Measurements from ENCODE around the gene BBS9. TPM values are rescaled to one million over a fixed set of nuclear protein-coding genes. Genes with fewer than 3 reads are reported as not detected.

The BBS9 gene
- total and polyA plus RNA-seq, 2 experiments from 2014 or later = 27.2 to 66.1 TPM

DNA sequence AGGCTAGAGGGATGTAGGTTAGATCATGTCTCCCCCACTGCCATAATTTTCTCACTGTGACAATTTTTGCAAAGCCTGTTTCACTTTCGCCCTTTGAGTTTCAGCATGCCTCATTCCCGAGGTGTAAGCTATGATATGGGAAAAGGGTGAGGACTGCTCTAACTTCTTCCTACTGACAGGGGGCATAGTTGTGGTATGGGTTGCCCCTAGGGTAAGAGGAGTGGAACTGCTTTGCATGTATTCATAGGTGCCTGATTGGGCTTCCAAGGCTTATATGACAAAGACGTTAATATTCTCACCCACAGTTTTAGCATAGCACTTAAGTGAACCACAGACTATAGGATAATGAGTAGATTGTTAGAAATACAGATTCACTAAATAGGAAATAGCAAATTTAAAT lies 148.7 kb downstream of the BBS9 start:
- Histone ChIP-seq H3F3A (replicated peaks; ENCODE audit: low read depth) (no peaks in the 10 kb centered on the region), H3K27ac (ENCODE audit: low read depth) (no peak overlapping the region), H3K36me3 (ENCODE audit: insufficient read depth) (peaks cover 9% of the 10 kb centered on the region; the same call in 1 of the 2 replicates), H2AFZ (no peak overlapping the region), H3K4me2 (no peak overlapping the region), H3K4me3 (no peak overlapping the region), H3K4me1 (ENCODE audit: insufficient read depth) (no peaks in the 10 kb centered on the region), H3K9me2 (ENCODE audit: insufficient read depth) (peaks cover 4% of the 10 kb centered on the region; the same call in 1 of the 2 replicates), H3K79me2 (replicated peaks; ENCODE audit: insufficient read depth) (no peaks in the 10 kb centered on the region), H4K20me1 (replicated peaks; ENCODE audit: insufficient read depth) (no peaks in the 10 kb centered on the region), H3K27me3 (ENCODE audit: insufficient read depth) (no peaks in the 10 kb centered on the region)
- peaks cover 32% of the 10 kb centered on the region for H3K9me3 Mint-ChIP-seq
- H3K27me3 Mint-ChIP-seq (ENCODE audit: insufficient read depth, low read depth, poor library complexity) = no peaks in the 10 kb centered on the region
- peak; percentile 11 for DNase-seq (ENCODE audit: low spot score)
- no peak overlapping the region for H3K4me3 Mint-ChIP-seq
- no peak for ATAC-seq
- no peak overlapping the region for H3K27ac Mint-ChIP-seq
- TF ChIP-seq, protein P1, sequence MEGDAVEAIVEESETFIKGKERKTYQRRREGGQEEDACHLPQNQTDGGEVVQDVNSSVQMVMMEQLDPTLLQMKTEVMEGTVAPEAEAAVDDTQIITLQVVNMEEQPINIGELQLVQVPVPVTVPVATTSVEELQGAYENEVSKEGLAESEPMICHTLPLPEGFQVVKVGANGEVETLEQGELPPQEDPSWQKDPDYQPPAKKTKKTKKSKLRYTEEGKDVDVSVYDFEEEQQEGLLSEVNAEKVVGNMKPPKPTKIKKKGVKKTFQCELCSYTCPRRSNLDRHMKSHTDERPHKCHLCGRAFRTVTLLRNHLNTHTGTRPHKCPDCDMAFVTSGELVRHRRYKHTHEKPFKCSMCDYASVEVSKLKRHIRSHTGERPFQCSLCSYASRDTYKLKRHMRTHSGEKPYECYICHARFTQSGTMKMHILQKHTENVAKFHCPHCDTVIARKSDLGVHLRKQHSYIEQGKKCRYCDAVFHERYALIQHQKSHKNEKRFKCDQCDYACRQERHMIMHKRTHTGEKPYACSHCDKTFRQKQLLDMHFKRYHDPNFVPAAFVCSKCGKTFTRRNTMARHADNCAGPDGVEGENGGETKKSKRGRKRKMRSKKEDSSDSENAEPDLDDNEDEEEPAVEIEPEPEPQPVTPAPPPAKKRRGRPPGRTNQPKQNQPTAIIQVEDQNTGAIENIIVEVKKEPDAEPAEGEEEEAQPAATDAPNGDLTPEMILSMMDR (conservative IDR thresholded peaks at IDR 0.05; ENCODE audit: low read depth in 2 of 2) = 0 out of 4 replicates have a peak, but pooled peaks of 1 of the 2 experiments have one; percentile 12
- TF ChIP-seq EZH2 (IDR thresholded peaks at IDR 0.05; ENCODE audit: low read depth, unreplicated experiment) = no peak
- no peak for TF ChIP-seq ZNF114 (CRISPR knock-in tag; IDR thresholded peaks at IDR 0.05)
- peaks cover 38% of the 10 kb centered on the region for H3K36me3 Mint-ChIP-seq (ENCODE audit: low read depth)
- H3K4me1 Mint-ChIP-seq = no peaks in the 10 kb centered on the region

DNA sequence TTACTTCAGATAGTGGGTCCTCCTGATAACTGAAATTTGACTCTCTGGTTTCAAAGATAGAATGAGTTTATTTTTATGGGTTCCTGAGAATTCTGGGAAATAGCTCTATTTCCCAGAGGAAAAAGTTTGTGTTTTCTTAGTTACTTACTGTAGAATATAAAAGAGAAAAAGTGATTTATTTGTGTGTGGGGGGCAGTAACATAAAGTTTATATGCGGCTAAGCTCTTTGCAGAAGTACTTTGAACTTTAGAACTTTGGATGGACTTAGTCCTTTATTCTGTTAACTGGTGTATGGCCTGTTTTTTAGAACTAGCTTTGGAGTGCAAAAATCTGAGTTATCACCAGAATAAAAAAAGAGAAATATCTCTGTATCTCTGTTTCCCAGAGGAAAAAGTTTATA lies 157.1 kb downstream of the BBS9 start:
- Mint-ChIP-seq H3K36me3 (ENCODE audit: low read depth) (peaks cover 10% of the 10 kb centered on the region), H3K4me1 (peaks cover 3% of the 10 kb centered on the region; the same call in 2 of the 3 replicates)
- TF ChIP-seq JUNB (IDR thresholded peaks at IDR 0.05; ENCODE audit: unreplicated experiment) (no peak), CREB1 (CRISPR knock-in tag; IDR thresholded peaks at IDR 0.05; ENCODE audit: low read depth) (no peak), ZNF331 (CRISPR knock-in tag; IDR thresholded peaks at IDR 0.05; ENCODE audit: low read depth) (no peak), EZH2 (IDR thresholded peaks at IDR 0.05; ENCODE audit: low read depth, unreplicated experiment) (no peak), STAT1 (IDR thresholded peaks at IDR 0.05; ENCODE audit: unreplicated experiment) (no peak), NANOG (IDR thresholded peaks at IDR 0.05; ENCODE audit: borderline replicate concordance) (no peak), EZH2phosphoT487 (IDR thresholded peaks at IDR 0.05; ENCODE audit: unreplicated experiment) (no peak), POLR2AphosphoS5 (IDR thresholded peaks at IDR 0.05; ENCODE audit: low read depth) (no peak), ZNF114 (CRISPR knock-in tag; IDR thresholded peaks at IDR 0.05) (no peak)
- TF ChIP-seq, protein P2, sequence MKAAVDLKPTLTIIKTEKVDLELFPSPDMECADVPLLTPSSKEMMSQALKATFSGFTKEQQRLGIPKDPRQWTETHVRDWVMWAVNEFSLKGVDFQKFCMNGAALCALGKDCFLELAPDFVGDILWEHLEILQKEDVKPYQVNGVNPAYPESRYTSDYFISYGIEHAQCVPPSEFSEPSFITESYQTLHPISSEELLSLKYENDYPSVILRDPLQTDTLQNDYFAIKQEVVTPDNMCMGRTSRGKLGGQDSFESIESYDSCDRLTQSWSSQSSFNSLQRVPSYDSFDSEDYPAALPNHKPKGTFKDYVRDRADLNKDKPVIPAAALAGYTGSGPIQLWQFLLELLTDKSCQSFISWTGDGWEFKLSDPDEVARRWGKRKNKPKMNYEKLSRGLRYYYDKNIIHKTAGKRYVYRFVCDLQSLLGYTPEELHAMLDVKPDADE (IDR thresholded peaks at IDR 0.05) = no peak
- TF ChIP-seq, protein P3, sequence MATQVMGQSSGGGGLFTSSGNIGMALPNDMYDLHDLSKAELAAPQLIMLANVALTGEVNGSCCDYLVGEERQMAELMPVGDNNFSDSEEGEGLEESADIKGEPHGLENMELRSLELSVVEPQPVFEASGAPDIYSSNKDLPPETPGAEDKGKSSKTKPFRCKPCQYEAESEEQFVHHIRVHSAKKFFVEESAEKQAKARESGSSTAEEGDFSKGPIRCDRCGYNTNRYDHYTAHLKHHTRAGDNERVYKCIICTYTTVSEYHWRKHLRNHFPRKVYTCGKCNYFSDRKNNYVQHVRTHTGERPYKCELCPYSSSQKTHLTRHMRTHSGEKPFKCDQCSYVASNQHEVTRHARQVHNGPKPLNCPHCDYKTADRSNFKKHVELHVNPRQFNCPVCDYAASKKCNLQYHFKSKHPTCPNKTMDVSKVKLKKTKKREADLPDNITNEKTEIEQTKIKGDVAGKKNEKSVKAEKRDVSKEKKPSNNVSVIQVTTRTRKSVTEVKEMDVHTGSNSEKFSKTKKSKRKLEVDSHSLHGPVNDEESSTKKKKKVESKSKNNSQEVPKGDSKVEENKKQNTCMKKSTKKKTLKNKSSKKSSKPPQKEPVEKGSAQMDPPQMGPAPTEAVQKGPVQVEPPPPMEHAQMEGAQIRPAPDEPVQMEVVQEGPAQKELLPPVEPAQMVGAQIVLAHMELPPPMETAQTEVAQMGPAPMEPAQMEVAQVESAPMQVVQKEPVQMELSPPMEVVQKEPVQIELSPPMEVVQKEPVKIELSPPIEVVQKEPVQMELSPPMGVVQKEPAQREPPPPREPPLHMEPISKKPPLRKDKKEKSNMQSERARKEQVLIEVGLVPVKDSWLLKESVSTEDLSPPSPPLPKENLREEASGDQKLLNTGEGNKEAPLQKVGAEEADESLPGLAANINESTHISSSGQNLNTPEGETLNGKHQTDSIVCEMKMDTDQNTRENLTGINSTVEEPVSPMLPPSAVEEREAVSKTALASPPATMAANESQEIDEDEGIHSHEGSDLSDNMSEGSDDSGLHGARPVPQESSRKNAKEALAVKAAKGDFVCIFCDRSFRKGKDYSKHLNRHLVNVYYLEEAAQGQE (IDR thresholded peaks at IDR 0.05; ENCODE audit: unreplicated experiment) = no peak
- TF ChIP-seq, protein P1 (conservative IDR thresholded peaks at IDR 0.05; ENCODE audit: low read depth in 2 of 2) = no peak

More for the DNA sequence above, 157.1 kb downstream of the BBS9 start:
- Histone ChIP-seq H3K36me3 (ENCODE audit: insufficient read depth) (no peaks in the 10 kb centered on the region; the same call in 1 of the 2 replicates), H3K4me3 (no peak overlapping the region), H3K79me2 (replicated peaks; ENCODE audit: insufficient read depth) (no peaks in the 10 kb centered on the region), H3K4me2 (no peak overlapping the region), H3K27ac (ENCODE audit: low read depth) (no peak overlapping the region), H4K20me1 (replicated peaks; ENCODE audit: insufficient read depth) (no peaks in the 10 kb centered on the region), H2AFZ (no peak overlapping the region), H3K27me3 (ENCODE audit: insufficient read depth) (no peaks in the 10 kb centered on the region), H3K4me1 (ENCODE audit: insufficient read depth) (peaks cover 2% of the 10 kb centered on the region; the same call in 1 of the 2 replicates), H3K9me2 (ENCODE audit: insufficient read depth) (peaks cover 5% of the 10 kb centered on the region; the same call in 1 of the 2 replicates), H3F3A (replicated peaks; ENCODE audit: low read depth) (no peaks in the 10 kb centered on the region)
- Mint-ChIP-seq H3K27ac (no peak overlapping the region), H3K9me3 (peaks cover 10% of the 10 kb centered on the region), H3K4me3 (no peak overlapping the region), H3K27me3 (ENCODE audit: insufficient read depth, low read depth, poor library complexity) (no peaks in the 10 kb centered on the region)
- ATAC-seq (no peak), DNase-seq (ENCODE audit: low spot score) (no peak)

Data from GM23338 (cell line).